ENCODE data around the gene FBXO5.

Gene FBXO5

DNA sequence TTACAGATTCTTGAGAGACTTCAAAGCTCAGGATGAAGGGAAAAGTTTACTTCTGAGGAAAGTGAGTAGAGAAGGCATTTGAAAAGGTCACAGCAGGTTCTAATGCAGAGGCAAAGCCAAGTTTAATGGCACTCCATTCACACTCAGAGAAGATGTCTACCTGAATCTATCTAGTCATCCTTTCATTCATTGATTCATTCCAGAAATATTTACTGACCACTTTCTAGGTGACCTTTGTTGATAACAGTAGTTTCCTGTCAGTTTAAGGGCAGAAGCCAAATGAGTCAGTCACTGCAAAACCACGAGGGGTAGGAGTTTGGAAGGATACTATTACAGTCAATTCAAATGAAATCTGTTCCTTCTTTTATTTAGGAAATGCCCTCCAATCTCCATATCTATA, 30.8 kb downstream of the FBXO5 start:
- DNase-seq (ENCODE audit: low read depth in 2 of 2) = no peak

GRCh38 chr6:152950240-152950639, 32.6 kb downstream of the FBXO5 start:
- DNase-seq (ENCODE audit: low read depth in 2 of 2) = no peak

GRCh38 chr6:152948150-152948768, 34.6 kb downstream of the FBXO5 start:
- DNase-seq (ENCODE audit: low read depth in 2 of 2) = no peak

- DNase-seq (ENCODE audit: low read depth in 2 of 2) = no peak
These were observed 35.8 kb downstream of the FBXO5 start for GRCh38 chr6:152946995-152947394.

- no peak for DNase-seq (ENCODE audit: low read depth in 2 of 2)
These were observed 36.4 kb downstream of the FBXO5 start for GRCh38 chr6:152946484-152946883.

DNA sequence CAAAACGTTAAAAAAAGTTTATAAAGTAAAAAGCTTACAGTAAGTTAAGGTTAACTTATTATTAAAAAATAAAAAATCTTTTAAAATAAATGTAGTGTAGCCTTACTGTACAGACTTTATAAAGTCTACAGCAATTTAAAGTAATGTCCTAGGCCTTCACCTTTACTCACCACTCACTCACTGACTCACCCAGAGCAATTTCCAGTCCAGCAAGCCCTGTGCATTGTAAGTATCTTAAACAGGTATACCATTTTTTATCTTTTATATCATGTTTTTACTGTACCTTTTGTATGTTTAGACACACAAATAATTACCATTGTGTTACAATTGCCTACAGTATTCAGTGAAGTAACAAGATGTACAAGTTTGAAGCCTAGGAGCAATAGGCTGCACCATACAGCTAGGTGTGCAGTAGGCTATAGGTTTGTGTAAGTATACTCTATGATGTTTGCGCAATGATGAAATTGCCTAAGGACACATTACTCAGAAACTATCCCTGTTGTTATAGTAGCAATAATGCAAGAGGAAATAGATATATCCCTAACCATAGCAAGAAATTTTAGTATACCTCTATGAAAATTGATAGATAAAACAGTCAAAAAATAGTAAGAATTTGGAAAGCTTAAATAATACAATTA, 39.5 kb downstream of the FBXO5 start:
- no peak for DNase-seq (ENCODE audit: low read depth in 2 of 2)

DNA sequence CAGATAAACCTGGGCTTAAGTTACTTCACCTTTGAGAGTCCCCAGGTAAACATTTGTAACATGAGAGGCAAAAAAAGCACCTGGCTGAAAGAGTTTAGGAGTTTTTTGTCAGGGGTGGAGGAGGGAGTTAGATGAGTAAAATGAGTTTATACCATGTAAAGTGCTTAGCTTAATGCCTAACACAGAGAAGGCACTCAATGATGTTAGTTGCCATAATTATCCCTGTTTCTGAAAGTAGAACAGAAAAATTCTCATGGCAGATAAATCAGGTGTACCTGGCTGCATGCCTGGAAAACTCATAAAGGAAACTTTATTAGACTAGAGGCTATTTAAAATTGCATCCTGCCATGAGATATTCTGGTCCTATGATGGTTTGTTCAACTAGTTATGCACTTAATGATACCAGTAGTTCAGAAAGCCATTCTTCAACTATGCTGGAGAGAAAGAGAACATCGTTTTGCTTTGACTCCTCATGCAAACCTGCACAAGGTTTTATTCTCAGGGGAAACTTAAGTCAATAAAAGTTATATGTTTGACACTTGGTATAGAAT, 40.4 kb downstream of the FBXO5 start:
- no peak for DNase-seq (ENCODE audit: low read depth in 2 of 2)

DNA sequence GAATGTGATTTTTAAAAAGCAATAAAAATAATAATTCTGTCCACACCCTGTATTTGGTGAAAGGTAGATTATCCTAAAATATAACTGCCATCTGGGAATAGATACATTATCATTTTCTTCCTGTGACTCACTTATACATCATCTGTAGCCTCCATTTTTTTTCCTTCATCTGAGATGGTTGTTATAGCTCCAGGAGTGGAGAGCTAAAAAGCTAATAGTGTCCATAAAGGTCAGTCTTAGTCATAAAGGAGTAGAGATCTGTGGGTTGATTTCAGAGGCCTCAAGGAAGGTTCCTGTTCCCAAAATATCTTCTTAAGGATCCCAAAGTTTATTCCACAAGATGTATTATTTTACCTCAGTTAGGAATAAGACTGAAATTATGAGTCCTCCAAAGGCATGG, 41.1 kb downstream of the FBXO5 start:
- DNase-seq (ENCODE audit: low read depth in 2 of 2) = no peak

GRCh38 chr6:152932865-152933264, 50.0 kb downstream of the FBXO5 start:
- no peak for DNase-seq (ENCODE audit: low read depth in 2 of 2)

DNA sequence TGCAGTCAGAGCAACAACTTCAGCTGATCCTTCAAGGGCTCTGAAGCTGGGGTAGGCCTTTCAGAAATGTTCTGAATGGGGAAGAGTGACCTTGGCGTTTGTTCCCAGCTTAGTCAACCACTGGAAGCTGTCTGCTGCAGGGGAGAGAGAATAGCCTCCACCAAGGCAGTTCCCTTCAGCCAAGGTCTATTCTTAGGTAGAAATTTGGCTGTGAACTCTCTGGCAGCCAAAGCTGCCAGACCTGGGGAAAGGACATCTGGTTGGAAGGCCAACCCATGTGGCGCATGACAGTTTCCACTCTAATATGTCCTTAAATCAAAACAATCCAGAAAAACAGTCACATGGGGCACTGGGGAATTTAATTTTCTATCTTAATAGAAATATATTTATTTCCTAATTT, 60.1 kb downstream of the FBXO5 start:
- no peak for DNase-seq (ENCODE audit: low read depth in 2 of 2)
